ENCODE data around the gene TNFRSF4. TPM values are rescaled to one million over a fixed set of nuclear protein-coding genes. Genes with fewer than 3 reads are reported as not detected.

TNFRSF4 gene
- total and polyA plus RNA-seq, 9 of the 15 experiments (the other 6 are each of a cell fraction or from before 2014, with no cell fraction given) = 0.07 to 0.44 (median 0.19) TPM; not detected in 5

GRCh38 chr1:1232208-1232795 is 18.3 kb upstream of the TNFRSF4 start, which contains the start of gene B3GALT6 (continued):
- TF ChIP-seq ATF6 (CRISPR knock-in tag; IDR thresholded peaks at IDR 0.05) (no peak), CCNT2 (IDR thresholded peaks at IDR 0.05; ENCODE audit: borderline replicate concordance, extremely low read depth, insufficient read length, low read depth, low read length) (peak; percentile 51), CHD2 (IDR thresholded peaks at IDR 0.05; ENCODE audit: low read depth, low read length) (no peak), ZNF239 (CRISPR knock-in tag; IDR thresholded peaks at IDR 0.05) (no peak), KLF6 (CRISPR knock-in tag; IDR thresholded peaks at IDR 0.05; ENCODE audit: borderline replicate concordance) (no peak), KLF13 (tag; IDR thresholded peaks at IDR 0.05; ENCODE audit: borderline replicate concordance, low read depth) (no peak), FOXP1 (CRISPR knock-in tag; IDR thresholded peaks at IDR 0.05) (peak; percentile 92; the same call in 1 of the 2 replicates), MAFG (tag; conservative IDR thresholded peaks at IDR 0.05) (no peak), ETV1 (tag; conservative IDR thresholded peaks at IDR 0.05; ENCODE audit: low read depth) (no peak), ZNF3 (CRISPR knock-in tag; IDR thresholded peaks at IDR 0.05) (no peak), NR3C1 (CRISPR knock-in tag; IDR thresholded peaks at IDR 0.05) (peak; percentile 92), E2F6 (IDR thresholded peaks at IDR 0.05; ENCODE audit: borderline replicate concordance in 1 of 2, extremely low read depth in 1 of 2, insufficient read depth in 1 of 2, insufficient read length in 1 of 2, low read depth in 1 of 2, low read length in 1 of 2, poor library complexity in 1 of 2, severe bottlenecking in 1 of 2) (peak; percentile 98 to 99), PTTG1 (tag; IDR thresholded peaks at IDR 0.05; ENCODE audit: low read depth) (no peak), L3MBTL2 (IDR thresholded peaks at IDR 0.05) (peak; percentile 98), SMAD3 (CRISPR knock-in tag; conservative IDR thresholded peaks at IDR 0.05) (no peak), PYGO2 (tag; IDR thresholded peaks at IDR 0.05) (no peak), YY1 (IDR thresholded peaks at IDR 0.05; ENCODE audit: borderline replicate concordance in 1 of 3, control insufficient read depth in 1 of 3, extremely low read depth in 1 of 3, insufficient read depth in 3 of 3, insufficient read length in 1 of 3, insufficient replicate concordance in 2 of 3, low read depth in 1 of 3, low read length in 2 of 3) (no peak), RBM34 (IDR thresholded peaks at IDR 0.05; ENCODE audit: borderline replicate concordance, insufficient read depth, low read length) (no peak), HEY1 (CRISPR knock-in tag; IDR thresholded peaks at IDR 0.05; ENCODE audit: borderline replicate concordance) (no peak), JUN (IDR thresholded peaks at IDR 0.05; ENCODE audit: borderline replicate concordance, low read depth, low read length) (no peak; the same call in 1 of the 2 replicates), JUN (CRISPR knock-in tag; IDR thresholded peaks at IDR 0.05; ENCODE audit: borderline replicate concordance) (peak; percentile 38; the same call in 1 of the 2 replicates), TCF7L2 (IDR thresholded peaks at IDR 0.05; ENCODE audit: low read depth, low read length) (no peak), PCBP2 (IDR thresholded peaks at IDR 0.05; ENCODE audit: low read depth, low read length, poor library complexity, severe bottlenecking) (no peak), CBX2 (IDR thresholded peaks at IDR 0.05; ENCODE audit: insufficient read depth, low read length, poor library complexity, severe bottlenecking) (no peak), SP2 (IDR thresholded peaks at IDR 0.05; ENCODE audit: extremely low read depth, low read depth, low read length, poor library complexity, severe bottlenecking) (no peak)

All from K562 (cell line).